Left kidney (tissue), 2 donors: Measurements from ENCODE around the gene PACS1. TPM values are rescaled to one million over a fixed set of nuclear protein-coding genes. Genes with fewer than 3 reads are reported as not detected.

ENCODE experiments used
- DNase-seq: peaks from one replicate; pipeline ENCODE4 v3.0.0-alpha.2; 2013
- polyA plus RNA-seq: library from polyadenylated mRNA; unstranded; fragments of 120-200 nt; gene quantifications from one replicate; pipeline ENCODE4 v1.2.1, GENCODE V29; 2013; ENCODE audit not compliant: insufficient read length

PACS1 gene
- polyA plus RNA-seq, 1 donor = 61.5 TPM

DNA sequence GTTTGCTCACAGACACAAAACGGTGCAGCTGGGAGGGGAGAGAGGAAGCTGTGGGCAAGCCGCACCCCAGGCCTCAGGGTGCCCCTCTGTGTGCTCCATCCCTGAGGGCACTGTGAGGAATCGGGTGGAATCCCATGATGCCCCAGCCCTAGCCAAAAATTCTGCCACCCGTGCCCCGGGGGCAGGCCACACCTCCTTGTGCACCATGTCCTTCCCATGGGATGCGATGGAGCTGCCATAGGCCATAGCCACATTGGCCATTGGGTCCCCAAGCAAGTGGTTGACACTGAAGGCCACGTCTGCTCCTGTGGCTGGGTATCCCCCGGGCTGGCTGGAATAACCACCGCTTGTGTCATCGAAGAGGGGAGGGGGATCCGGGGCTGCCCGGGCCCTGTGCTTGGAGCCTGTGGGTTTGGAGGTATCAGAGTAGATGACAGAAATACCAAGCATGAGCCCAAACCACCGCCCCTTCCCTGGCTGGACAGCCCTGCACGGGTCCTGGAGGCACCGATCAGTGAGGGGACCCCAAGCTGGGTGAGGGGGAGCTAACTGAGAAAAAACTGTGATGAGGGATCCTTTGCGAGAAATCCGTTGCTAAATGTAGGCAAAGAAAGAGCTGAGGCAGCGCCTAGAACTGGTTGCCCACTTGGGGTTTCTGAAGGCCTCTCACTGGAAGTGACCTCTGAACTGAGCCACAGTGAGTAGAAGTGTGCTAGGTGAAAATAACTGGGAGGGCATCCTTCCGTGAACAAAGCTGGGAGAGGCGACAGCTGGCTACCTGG lies 218.0 kb downstream of the PACS1 start:
- DNase-seq = no peak

GRCh38 chr11:66288671-66289547 lies 218.8 kb downstream of the PACS1 start, which contains the start of gene YIF1A:
YIF1A (minus strand) TSS chr11:66289143; CDS start chr11:66288985, 158 bp downstream.
- peak; percentile 97 for DNase-seq

GRCh38 chr11:66289548-66290329 lies 219.7 kb downstream of the PACS1 start:
- peak; percentile 79 for DNase-seq

DNA sequence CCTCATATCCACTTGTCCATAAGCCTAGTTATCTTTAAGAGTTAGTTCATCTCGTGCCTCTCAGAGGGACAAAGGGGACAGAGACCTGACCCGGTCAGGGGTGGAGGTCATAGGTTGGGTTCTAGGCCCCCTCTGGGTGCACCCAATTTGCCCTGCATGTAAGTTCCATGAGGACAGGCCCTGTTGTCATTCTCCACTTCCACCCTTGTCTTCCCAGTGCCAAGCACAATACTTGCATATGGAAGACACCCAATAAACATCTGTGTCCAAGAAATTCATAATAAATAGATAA lies 220.2 kb downstream of the PACS1 start:
- DNase-seq = no peak

- DNase-seq = no peak
Observed at GRCh38 chr11:66291303-66291705, 221.2 kb downstream of the PACS1 start.

GRCh38 chr11:66291706-66292542 lies 221.9 kb downstream of the PACS1 start, which contains the start of gene TMEM151A:
TMEM151A (plus strand) TSS chr11:66291894; CDS start chr11:66292014, 120 bp downstream.
- no peak for DNase-seq

GRCh38 chr11:66292543-66293332 lies 222.7 kb downstream of the PACS1 start:
- DNase-seq = no peak

DNA sequence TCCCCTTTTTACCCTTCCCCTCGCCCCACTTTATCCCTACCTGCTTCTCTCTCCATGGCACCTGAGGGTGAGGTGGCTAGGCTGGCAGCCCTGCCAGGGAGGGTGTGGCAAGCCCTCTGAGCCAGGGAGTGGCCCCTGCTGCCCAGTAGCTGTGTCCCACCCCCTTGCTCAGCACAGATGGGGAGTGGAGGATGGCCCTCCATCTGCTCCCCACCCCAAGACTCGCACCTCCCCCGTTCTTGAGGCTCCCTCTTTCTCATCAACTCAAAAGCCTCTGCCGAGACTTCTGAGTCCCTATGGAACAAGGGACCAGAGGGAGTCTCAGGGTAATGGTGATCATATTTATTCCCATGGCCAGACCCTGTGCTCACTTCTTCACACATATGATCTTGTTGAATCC lies 223.3 kb downstream of the PACS1 start:
- no peak for DNase-seq

- DNase-seq = no peak
Observed at GRCh38 chr11:66293777-66294625, 223.9 kb downstream of the PACS1 start.

Other genes starting within 250 kb of the PACS1 start
- 2.6 TPM for gene SNX32, start 236.3 kb upstream of the PACS1 start, polyA plus RNA-seq
- gene CFL1, start 212.1 kb upstream of the PACS1 start, polyA plus RNA-seq = 688 TPM
- 48.3 TPM for gene MUS81, start 209.8 kb upstream of the PACS1 start, polyA plus RNA-seq
- gene EFEMP2, start 197.5 kb upstream of the PACS1 start, polyA plus RNA-seq = 102 TPM
- 1.4 TPM for gene CTSW, start 190.4 kb upstream of the PACS1 start, polyA plus RNA-seq
- 96.0 TPM for gene FIBP, start 181.8 kb upstream of the PACS1 start, polyA plus RNA-seq
- gene CCDC85B, start 179.6 kb upstream of the PACS1 start, polyA plus RNA-seq = 5.0 TPM
- not detected for gene FOSL1, start 169.9 kb upstream of the PACS1 start, polyA plus RNA-seq
- 30.6 TPM for gene C11orf68, start 151.2 kb upstream of the PACS1 start, polyA plus RNA-seq
- 65.8 TPM for gene DRAP1, start 150.8 kb upstream of the PACS1 start, polyA plus RNA-seq
- gene TSGA10IP, start 124.8 kb upstream of the PACS1 start, polyA plus RNA-seq = 0.23 TPM
- gene SART1, start 108.5 kb upstream of the PACS1 start, polyA plus RNA-seq = 48.6 TPM
- gene EIF1AD, start 68.1 kb upstream of the PACS1 start, polyA plus RNA-seq = 31.7 TPM
- 233 TPM for gene BANF1, start 67.8 kb upstream of the PACS1 start, polyA plus RNA-seq
- not detected for gene CST6, start 58.3 kb upstream of the PACS1 start, polyA plus RNA-seq
- gene CATSPER1, start 43.8 kb upstream of the PACS1 start, polyA plus RNA-seq = not detected
- 3.8 TPM for gene GAL3ST3, start 21.1 kb upstream of the PACS1 start, polyA plus RNA-seq
- 260 TPM for gene SF3B2, start 17.9 kb upstream of the PACS1 start, polyA plus RNA-seq
- gene KLC2, start 187.4 kb downstream of the PACS1 start, polyA plus RNA-seq = 21.2 TPM
- gene RAB1B, start 198.4 kb downstream of the PACS1 start, polyA plus RNA-seq = 108 TPM
- 5.4 TPM for gene CNIH2, start 207.9 kb downstream of the PACS1 start, polyA plus RNA-seq
- 49.2 TPM for gene YIF1A, start 218.9 kb downstream of the PACS1 start, polyA plus RNA-seq
- gene TMEM151A, start 221.6 kb downstream of the PACS1 start, polyA plus RNA-seq = not detected
- gene CD248, start 246.8 kb downstream of the PACS1 start, polyA plus RNA-seq = 52.2 TPM